SU-DHL-6 (cell line): Measurements from ENCODE around the gene RNFT2.

Experiments used
- H2AFZ ChIP-seq: fragments of 200-600 bp; sonication (generic); 2 replicates; pipeline ENCODE4 v1.6.1; 2014; ENCODE audit warnings: low read depth, mild to moderate bottlenecking, moderate library complexity, mixed read lengths, antibody characterized with exemption, low read length; ENCODE audit not compliant: severe bottlenecking
- H3F3A ChIP-seq: fragments of 200-600 bp; shearing (Covaris generic); 2 replicates; pipeline ENCODE4 v1.6.0; 2016; ENCODE audit warnings: antibody characterized with exemption, mild to moderate bottlenecking; ENCODE audit not compliant: insufficient read depth
- H3K27ac ChIP-seq: fragments of 200-600 bp; sonication (generic); 2 replicates; pipeline ENCODE4 v1.5.1; 2016; ENCODE audit warnings: low read depth, mild to moderate bottlenecking, low read length, moderate library complexity, mixed read lengths
- H3K27me3 ChIP-seq: fragments of 200-600 bp; sonication (generic), shearing (Covaris generic); 2 replicates; pipeline ENCODE4 v1.6.0; 2014; ENCODE audit warnings: mild to moderate bottlenecking, low read length
- H3K36me3 ChIP-seq: fragments of 200-600 bp; sonication (generic); 2 replicates; pipeline ENCODE4 v1.6.1; 2014; ENCODE audit warnings: mild to moderate bottlenecking, low read length, mixed read lengths
- H3K4me2 ChIP-seq: fragments of 300-600, 200-600 bp; shearing (Covaris generic), sonication (generic); 2 replicates; pipeline ENCODE4 v1.6.0; 2014; ENCODE audit warnings: low read length, low read depth, mild to moderate bottlenecking; ENCODE audit not compliant: poor library complexity, severe bottlenecking
- H3K4me3 ChIP-seq: fragments of 200-600 bp; sonication (generic); 2 replicates; pipeline ENCODE4 v1.5.1; 2014; ENCODE audit warnings: antibody characterized with exemption, low read length, mild to moderate bottlenecking, mixed read lengths; ENCODE audit not compliant: insufficient read depth, poor library complexity, severe bottlenecking
- H3K79me2 ChIP-seq: fragments of 200-600 bp; sonication (generic); 2 replicates; pipeline ENCODE4 v1.6.1; 2014; ENCODE audit warnings: mild to moderate bottlenecking, low read length, moderate library complexity; ENCODE audit not compliant: insufficient read depth
- H3K9ac ChIP-seq: fragments of 200-600 bp; sonication (generic); 2 replicates; pipeline ENCODE4 v1.7.0; 2014; ENCODE audit warnings: mild to moderate bottlenecking, low read length
- H3K9me2 ChIP-seq: fragments of 200-600 bp; sonication (generic); replicated peaks from 2 replicates; pipeline ENCODE4 v1.6.1; 2014; ENCODE audit warnings: low read length; ENCODE audit not compliant: insufficient read depth
- H3K9me3 ChIP-seq: fragments of 200-600 bp; sonication (generic); 2 replicates; pipeline ENCODE4 v1.6.1; 2014; ENCODE audit warnings: low read length, mixed read lengths; ENCODE audit not compliant: insufficient read depth
- H4K20me1 ChIP-seq: fragments of 200-600 bp; sonication (generic); 2 replicates; pipeline ENCODE4 v1.6.1; 2014; ENCODE audit warnings: low read depth, mild to moderate bottlenecking, antibody characterized with exemption, low read length, moderate library complexity, mixed read lengths
- EZH2phosphoT487 ChIP-seq: fragments of 200-600 bp; sonication (generic), shearing (Covaris generic); conservative IDR thresholded peaks from 2 replicates; pipeline ENCODE4 v1.6.1; 2018; ENCODE audit warnings: mild to moderate bottlenecking, antibody characterized with exemption, low read length, moderate library complexity, mixed read lengths
- TF ChIP-seq, protein P1 (sequence below): fragments of 200-600 bp; sonication (generic); IDR thresholded peaks from one replicate; pipeline ENCODE4 v1.5.1; 2017; ENCODE audit warnings: antibody characterized with exemption, mild to moderate bottlenecking, low read length, moderate library complexity; ENCODE audit not compliant: insufficient read depth, poor library complexity, severe bottlenecking

Gene RNFT2

DNA sequence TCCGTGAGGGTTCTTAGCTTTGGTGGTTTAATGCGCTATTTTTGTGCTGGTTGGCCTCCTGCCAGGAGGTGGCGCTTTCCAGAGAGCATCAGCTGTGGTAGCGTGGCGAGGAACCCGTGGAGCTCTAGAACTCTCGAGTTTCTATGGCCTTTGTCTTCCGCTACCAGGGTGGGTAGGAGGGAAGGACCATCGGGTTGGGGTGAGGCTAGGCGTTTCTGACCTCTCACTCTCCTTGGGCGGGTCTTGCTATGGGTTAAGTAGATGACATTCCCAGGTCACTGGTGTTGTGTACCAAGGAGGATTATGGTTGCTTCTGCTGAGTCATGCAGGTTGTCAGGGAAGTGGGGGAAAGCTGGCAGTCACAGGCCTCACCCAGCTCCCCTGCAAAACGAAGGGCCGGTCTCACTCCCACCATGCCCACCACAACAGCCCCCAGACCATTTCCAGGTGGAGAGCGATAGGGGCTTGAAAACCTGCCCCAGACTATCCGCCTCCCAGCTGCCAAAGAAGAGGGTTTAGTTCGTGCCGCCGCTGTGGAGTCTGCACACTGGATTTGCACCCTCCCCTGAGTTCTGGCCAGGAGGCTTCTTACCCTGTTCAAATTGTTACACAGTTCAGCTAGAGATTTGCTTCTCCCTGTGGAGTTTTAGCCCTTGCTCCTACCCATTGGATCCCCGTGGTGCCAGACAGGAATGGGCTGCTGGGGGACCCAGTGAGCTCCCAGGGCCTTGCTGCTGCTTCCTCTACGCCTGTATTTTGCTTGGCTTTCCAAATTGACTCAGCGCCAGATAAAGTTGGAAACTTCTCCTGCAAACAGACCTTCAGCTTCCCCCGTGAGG lies 21.9 kb downstream of the RNFT2 start:
- H3K9me3 ChIP-seq: no peaks in the 10 kb centered on the region
- H2AFZ ChIP-seq: peak overlapping the region; percentile 44
- TF ChIP-seq, protein P1, sequence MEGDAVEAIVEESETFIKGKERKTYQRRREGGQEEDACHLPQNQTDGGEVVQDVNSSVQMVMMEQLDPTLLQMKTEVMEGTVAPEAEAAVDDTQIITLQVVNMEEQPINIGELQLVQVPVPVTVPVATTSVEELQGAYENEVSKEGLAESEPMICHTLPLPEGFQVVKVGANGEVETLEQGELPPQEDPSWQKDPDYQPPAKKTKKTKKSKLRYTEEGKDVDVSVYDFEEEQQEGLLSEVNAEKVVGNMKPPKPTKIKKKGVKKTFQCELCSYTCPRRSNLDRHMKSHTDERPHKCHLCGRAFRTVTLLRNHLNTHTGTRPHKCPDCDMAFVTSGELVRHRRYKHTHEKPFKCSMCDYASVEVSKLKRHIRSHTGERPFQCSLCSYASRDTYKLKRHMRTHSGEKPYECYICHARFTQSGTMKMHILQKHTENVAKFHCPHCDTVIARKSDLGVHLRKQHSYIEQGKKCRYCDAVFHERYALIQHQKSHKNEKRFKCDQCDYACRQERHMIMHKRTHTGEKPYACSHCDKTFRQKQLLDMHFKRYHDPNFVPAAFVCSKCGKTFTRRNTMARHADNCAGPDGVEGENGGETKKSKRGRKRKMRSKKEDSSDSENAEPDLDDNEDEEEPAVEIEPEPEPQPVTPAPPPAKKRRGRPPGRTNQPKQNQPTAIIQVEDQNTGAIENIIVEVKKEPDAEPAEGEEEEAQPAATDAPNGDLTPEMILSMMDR: peak; percentile 57
- TF ChIP-seq EZH2phosphoT487: no peak
- peak overlapping the region; percentile 39 for H3K4me3 ChIP-seq
- peak overlapping the region; percentile 45 for H3K9ac ChIP-seq
- H3K27me3 ChIP-seq: no peaks in the 10 kb centered on the region
- H3F3A ChIP-seq: no peaks in the 10 kb centered on the region
- H4K20me1 ChIP-seq: no peaks in the 10 kb centered on the region
- no peaks in the 10 kb centered on the region for H3K36me3 ChIP-seq
- no peaks in the 10 kb centered on the region for H3K9me2 ChIP-seq
- peak overlapping the region; percentile 50 for H3K4me2 ChIP-seq
- no peaks in the 10 kb centered on the region for H3K79me2 ChIP-seq
- H3K27ac ChIP-seq: peak overlapping the region; percentile 44; the same call in 1 of the 2 replicates

DNA sequence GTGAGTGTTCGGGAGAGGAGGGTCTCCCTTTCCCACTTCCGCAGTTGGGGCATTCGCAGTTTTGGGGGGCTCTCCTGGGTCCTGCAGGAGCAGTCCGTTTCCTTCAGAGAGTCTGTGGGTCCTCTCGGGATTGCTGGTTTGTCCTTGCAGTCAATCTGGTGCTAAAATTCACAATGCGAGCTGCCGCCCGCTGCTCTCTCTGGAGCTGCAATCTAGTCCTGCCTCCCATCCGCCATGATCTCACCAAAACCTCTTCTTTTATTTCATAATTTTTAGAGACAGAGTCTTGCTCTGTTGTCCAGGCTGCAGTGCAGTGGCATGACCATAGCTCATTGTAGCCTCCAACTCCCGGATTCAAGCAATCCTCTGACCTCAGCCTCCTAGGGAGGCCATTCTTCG lies 22.5 kb downstream of the RNFT2 start:
- H3K4me3 ChIP-seq: no peak overlapping the region
- no peak overlapping the region for H3K9ac ChIP-seq
- H3K9me2 ChIP-seq: no peaks in the 10 kb centered on the region
- no peak overlapping the region for H2AFZ ChIP-seq
- no peaks in the 10 kb centered on the region for H3K9me3 ChIP-seq
- TF ChIP-seq, protein P1: no peak
- no peak for TF ChIP-seq EZH2phosphoT487
- no peaks in the 10 kb centered on the region for H4K20me1 ChIP-seq
- no peaks in the 10 kb centered on the region for H3K27me3 ChIP-seq
- H3K36me3 ChIP-seq: no peaks in the 10 kb centered on the region
- H3F3A ChIP-seq: no peaks in the 10 kb centered on the region
- no peak overlapping the region for H3K27ac ChIP-seq
- H3K4me2 ChIP-seq: peak overlapping the region; percentile 50
- H3K79me2 ChIP-seq: no peaks in the 10 kb centered on the region

DNA sequence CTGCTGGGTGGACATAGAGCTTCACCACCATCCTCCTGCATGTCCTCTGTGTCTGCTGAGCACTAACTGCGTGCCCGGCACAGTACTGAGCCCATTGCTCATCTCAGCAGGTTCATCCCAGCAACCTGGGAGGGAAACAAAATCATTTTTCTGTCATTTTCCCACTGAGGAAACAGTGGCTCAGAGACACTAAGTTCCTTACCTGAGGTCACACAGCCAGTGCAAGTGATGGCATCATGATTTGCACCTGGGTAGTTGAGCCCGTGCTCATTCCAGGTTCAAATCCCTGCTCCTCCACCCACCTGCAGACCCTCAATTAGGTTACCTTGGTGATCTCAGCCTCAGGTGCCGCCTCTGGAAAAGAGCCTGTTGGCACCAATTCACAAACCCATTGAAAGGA lies 23.4 kb downstream of the RNFT2 start:
- Histone ChIP-seq H3K79me2 (no peaks in the 10 kb centered on the region), H3K27ac (no peak overlapping the region), H3K9me2 (no peaks in the 10 kb centered on the region), H3K27me3 (no peaks in the 10 kb centered on the region), H3K36me3 (no peaks in the 10 kb centered on the region), H2AFZ (no peak overlapping the region), H3K4me3 (no peak overlapping the region), H3F3A (no peaks in the 10 kb centered on the region), H3K4me2 (no peak overlapping the region), H3K9me3 (no peaks in the 10 kb centered on the region), H4K20me1 (no peaks in the 10 kb centered on the region), H3K9ac (no peak overlapping the region)
- TF ChIP-seq EZH2phosphoT487: no peak

DNA sequence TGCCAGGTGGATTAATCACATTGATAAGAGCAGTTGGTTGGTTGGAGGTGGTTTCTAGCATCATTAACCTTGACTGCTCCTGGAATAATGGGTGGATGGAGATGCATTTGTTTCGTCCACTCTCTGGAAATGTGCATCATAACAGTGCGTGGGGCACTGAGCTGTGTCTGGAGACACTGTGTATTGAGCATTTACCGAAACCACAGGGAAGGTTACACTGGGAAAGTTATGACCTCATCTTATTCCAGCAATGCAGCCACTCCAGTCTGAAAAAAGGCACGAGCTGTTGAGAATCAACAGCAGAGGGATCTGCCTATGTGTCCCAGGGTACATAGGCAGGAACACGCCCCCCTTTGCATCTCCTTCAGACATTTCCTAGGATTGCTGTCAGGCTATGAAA lies 27.2 kb downstream of the RNFT2 start:
- Histone ChIP-seq H3F3A (no peaks in the 10 kb centered on the region), H2AFZ (no peak overlapping the region), H3K4me3 (no peak overlapping the region), H3K9me3 (no peaks in the 10 kb centered on the region), H3K27ac (no peak overlapping the region), H3K9ac (no peak overlapping the region), H3K4me2 (no peak overlapping the region), H3K36me3 (peaks cover 3% of the 10 kb centered on the region; the same call in 1 of the 2 replicates), H3K9me2 (no peaks in the 10 kb centered on the region), H3K27me3 (no peaks in the 10 kb centered on the region), H4K20me1 (no peaks in the 10 kb centered on the region), H3K79me2 (no peaks in the 10 kb centered on the region)
- TF ChIP-seq, protein P1: no peak
- TF ChIP-seq EZH2phosphoT487: no peak
